GM12874 (cell line): ENCODE measurements around the gene NOPCHAP1.

Source experiments
- TF ChIP-seq, protein P1 (sequence below): IDR thresholded peaks from 2 replicates; pipeline ENCODE4 v1.5.1; 2011; ENCODE audit warnings: low read depth, mild to moderate bottlenecking, control low read depth, low read length, moderate library complexity; ENCODE audit not compliant: insufficient read depth

Gene NOPCHAP1

DNA sequence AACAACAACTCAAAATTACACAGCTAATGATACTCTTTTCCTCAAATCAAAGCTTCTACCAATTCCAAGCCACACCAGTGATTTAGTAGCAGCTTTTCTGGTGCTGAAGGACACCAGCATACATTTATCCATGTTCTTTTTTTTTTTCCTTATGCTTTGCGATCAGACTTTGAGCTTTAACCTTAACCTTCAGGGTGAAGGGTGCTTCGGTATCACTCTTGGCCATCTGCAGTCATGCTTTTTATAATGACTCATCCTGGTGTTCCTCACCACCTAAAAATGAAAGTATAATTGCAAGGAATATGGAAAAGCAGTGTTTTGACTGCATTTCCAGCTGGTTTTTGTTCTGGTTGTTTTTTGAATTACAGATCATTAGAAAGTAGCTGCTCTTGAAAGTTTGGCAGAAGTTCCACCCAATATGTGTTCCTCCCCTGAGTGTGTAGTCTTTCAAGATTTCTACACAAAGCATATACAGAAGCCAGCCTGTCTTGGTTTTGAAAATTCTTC, 26.7 kb upstream of the NOPCHAP1 start:
- TF ChIP-seq, protein P1, sequence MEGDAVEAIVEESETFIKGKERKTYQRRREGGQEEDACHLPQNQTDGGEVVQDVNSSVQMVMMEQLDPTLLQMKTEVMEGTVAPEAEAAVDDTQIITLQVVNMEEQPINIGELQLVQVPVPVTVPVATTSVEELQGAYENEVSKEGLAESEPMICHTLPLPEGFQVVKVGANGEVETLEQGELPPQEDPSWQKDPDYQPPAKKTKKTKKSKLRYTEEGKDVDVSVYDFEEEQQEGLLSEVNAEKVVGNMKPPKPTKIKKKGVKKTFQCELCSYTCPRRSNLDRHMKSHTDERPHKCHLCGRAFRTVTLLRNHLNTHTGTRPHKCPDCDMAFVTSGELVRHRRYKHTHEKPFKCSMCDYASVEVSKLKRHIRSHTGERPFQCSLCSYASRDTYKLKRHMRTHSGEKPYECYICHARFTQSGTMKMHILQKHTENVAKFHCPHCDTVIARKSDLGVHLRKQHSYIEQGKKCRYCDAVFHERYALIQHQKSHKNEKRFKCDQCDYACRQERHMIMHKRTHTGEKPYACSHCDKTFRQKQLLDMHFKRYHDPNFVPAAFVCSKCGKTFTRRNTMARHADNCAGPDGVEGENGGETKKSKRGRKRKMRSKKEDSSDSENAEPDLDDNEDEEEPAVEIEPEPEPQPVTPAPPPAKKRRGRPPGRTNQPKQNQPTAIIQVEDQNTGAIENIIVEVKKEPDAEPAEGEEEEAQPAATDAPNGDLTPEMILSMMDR, result no peak

DNA sequence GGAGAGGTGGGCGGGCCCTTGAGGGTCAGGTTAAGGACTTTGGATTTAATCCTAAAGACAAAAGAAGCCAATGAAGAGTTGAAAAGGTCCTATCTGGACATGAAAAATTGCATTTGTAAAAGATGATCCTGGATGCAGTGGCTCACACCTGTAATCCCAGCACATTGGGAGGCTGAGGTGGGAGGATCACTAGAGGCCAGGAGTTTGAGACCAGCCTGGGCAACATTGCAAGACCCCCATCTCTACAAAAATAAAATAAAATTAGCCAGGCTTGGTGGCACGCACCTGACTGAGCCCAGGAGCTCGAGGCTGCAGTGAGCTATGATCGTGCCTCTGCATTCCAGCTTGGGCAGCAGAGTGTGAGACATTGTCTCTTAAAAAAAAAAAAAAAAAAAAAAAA, 25.7 kb upstream of the NOPCHAP1 start:
- TF ChIP-seq, protein P1, result no peak

DNA sequence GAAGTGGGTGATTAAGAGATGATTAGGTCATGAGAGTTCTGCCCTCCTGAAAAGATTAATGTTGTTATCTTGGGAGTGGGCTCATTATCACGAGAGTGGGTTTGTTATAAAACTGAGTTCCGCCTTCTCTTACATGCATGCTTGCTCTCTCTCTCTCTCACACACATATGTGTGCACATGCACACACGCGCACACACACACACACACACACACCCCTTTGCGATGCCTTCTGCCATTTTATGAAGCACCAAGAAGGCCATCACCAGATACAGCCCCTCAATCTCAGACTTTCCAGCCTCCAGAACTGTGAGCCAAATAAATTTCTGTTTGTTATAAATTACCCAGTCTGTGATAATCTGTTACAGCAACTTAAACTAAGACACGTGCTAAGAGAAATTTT, 22.4 kb upstream of the NOPCHAP1 start:
- TF ChIP-seq, protein P1, result no peak

DNA sequence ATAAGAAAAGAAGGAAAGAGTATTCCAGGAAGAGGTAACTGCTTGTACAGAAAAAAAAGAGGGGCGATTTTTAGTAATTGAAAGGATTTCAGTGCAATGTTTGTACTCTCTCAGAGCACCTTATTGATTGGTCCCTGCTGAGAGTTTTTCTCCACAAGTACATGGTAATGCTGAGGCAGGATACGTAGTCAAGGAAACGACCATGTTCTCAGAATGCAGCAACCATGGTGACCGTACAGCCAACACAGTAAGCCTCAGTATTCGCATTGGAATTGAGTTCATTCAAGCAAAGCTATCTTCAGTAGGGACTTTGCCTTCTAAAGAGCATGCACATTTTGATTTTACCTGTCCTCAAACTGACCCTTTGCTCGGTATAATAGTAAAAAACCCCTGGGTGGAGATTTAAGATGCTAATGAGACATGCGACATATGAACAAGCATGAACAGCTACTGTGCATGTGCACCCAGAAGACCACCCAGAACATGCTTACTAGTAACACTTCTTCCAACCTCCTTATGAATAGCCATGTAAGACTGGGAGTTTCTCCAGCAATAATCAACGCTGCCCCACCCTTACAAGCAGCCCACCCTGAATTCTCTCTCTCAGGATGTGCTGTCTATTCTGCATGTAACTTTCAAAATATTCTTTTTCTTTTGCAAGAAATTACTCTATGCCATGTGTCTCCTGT, 21.8 kb upstream of the NOPCHAP1 start:
- TF ChIP-seq, protein P1, result no peak

DNA sequence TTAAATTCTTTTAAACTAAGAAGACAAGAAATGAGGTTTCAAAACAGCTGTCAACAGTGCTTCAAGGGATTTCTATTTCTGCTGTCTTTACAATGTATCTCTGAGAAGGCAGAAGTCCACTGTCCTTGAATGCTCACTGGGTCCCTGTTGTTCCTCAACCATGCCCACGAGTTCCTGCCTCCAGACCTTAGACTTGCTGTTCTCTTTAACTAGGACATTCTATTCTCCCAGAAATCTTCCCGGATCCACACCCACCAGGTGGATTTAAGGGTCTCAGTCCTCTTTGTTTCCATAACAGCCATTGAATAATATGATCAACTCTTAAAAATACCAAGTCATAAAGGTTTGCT, 21.3 kb upstream of the NOPCHAP1 start:
- TF ChIP-seq, protein P1, result no peak

DNA sequence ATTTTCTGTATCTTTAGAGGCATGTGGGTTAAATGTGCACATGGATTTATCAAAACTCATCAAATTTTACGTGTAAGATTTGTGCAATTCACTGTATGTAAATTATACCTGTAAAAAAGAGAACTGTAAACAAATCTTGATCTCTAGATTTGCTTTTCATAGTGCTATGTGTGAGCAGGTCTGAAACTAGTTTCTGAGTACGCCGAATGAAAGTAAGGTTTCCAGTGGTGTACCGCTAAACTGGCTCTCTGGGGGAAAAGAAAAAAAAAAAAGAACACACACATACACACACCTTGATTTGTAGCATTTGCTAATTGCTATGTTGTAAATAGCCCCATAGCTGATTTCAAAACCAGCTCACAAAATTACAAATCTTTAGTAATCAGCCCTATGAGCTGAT, 19.4 kb upstream of the NOPCHAP1 start:
- TF ChIP-seq, protein P1, result no peak

DNA sequence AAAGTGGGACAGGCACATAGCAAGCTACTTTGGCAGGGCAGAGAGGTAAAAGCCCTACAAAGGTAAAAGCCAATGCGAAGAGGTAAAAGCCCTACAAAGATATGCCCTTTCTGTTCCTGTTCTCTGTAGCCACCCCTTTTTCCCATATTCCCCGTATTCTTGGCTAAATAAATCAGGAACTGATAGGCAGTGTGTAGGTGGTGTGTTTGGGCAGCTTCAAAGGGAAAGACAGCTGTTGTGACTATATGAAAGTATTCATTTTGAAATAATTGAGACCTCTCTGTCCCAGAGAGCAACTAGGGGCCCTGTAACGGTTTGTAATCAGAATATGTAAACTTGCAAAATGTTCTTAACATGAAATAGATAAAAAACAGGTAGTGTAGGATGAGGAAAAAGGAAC, 16.8 kb upstream of the NOPCHAP1 start:
- TF ChIP-seq, protein P1, result no peak
